ENCODE results near the gene RPH3AL. TPM values are rescaled to one million over a fixed set of nuclear protein-coding genes. Genes with fewer than 3 reads are reported as not detected.

The RPH3AL gene, protein sequence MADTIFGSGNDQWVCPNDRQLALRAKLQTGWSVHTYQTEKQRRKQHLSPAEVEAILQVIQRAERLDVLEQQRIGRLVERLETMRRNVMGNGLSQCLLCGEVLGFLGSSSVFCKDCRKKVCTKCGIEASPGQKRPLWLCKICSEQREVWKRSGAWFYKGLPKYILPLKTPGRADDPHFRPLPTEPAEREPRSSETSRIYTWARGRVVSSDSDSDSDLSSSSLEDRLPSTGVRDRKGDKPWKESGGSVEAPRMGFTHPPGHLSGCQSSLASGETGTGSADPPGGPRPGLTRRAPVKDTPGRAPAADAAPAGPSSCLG
- 10 to 100 TPM in 3 of 4 donors, 1 to 10 TPM in 1; 9.9 to 44.7 (median 21.5) TPM for total RNA-seq

DNA sequence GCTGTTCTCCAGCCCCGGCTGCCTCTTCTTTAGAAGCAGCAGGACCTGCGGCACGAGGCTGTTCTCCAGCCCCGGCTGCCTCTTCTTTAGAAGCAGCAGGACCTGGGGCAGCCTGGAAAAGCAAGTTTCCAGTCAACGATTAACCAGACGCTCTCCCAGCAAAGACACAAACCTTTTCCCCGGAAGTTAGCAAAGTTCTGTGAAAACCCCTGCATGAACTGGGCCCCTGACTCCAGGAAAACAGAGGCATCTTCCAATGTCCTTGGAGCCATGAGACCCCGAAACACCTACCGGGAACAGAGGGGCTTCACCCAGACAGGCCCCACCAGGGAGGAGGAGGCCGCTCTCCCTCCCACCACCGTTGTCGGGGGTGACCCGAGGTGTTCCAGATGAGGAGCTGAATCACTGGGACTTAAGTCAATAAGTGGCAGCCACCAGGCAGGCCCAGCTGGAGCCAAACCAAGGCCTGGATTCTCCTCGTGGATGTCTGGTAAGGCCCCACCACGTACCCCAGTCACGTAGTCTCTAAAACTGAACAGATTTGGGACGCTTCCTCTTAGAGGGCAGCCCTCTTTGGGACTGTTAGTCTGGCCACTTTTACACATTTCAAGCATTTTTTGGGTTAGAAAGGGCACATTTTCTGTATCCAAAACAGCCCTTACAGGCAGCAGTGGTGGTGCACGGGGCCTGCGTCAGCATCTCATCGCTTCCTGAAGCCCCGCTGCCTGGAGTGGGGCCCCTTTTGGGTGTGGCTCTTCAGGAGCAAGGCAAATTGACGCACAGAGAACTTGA is at the start of gene RPH3AL:
Gene RPH3AL (minus strand): TSS at position 387 of the 792 bp plus-strand sequence. CDS start 25,264 bp downstream, outside the sequence.
- no peak within 1 kb of the TSS for H3K4me3 ChIP-seq
- H3K27ac ChIP-seq, result peak within 1 kb of the TSS; percentile 60 to 79

DNA sequence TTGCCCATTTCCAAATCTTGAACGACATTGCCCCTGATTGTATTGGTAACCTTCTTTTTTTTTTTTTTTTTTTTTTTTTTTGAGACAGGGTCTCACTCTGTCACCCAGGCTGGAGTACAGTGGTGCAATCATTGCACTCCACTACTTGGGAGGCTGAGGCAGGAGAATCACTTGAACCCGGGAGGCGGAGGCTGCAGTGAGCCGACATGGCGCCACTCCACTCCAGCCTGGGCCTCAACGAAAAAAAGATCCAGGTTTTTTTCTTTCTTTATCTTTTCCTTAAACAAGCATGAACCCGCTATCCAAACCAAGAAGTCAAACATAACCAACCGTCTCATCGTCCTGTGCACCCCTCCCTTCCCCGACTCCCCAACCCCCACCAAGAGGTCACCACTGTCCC is 47.6 kb upstream of the RPH3AL start:
- H3K27ac ChIP-seq, result no peak overlapping the region
- H3K4me3 ChIP-seq, result no peak overlapping the region
- H3K27me3 ChIP-seq, result no peaks in the 10 kb centered on the region
- no peak for DNase-seq
- intact Hi-C loops (cut with DNase I; ENCODE audit: low total_unique reads), result no loop called here
- TF ChIP-seq, protein P1, sequence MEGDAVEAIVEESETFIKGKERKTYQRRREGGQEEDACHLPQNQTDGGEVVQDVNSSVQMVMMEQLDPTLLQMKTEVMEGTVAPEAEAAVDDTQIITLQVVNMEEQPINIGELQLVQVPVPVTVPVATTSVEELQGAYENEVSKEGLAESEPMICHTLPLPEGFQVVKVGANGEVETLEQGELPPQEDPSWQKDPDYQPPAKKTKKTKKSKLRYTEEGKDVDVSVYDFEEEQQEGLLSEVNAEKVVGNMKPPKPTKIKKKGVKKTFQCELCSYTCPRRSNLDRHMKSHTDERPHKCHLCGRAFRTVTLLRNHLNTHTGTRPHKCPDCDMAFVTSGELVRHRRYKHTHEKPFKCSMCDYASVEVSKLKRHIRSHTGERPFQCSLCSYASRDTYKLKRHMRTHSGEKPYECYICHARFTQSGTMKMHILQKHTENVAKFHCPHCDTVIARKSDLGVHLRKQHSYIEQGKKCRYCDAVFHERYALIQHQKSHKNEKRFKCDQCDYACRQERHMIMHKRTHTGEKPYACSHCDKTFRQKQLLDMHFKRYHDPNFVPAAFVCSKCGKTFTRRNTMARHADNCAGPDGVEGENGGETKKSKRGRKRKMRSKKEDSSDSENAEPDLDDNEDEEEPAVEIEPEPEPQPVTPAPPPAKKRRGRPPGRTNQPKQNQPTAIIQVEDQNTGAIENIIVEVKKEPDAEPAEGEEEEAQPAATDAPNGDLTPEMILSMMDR (IDR thresholded peaks at IDR 0.05), result no peak
- no peak for TF ChIP-seq POLR2A (IDR thresholded peaks at IDR 0.05)
- H3K4me1 ChIP-seq, result no peaks in the 10 kb centered on the region
- H3K36me3 ChIP-seq, result no peaks in the 10 kb centered on the region
- no peaks in the 10 kb centered on the region for H3K9me3 ChIP-seq

More for the DNA sequence above, at the start of gene RPH3AL:
- TF ChIP-seq, protein P1 (IDR thresholded peaks at IDR 0.05), result no peak
- TF ChIP-seq POLR2A (IDR thresholded peaks at IDR 0.05), result no peak
- Histone ChIP-seq H3K4me1 (no peaks in the 10 kb centered on the region), H3K27me3 (no peaks in the 10 kb centered on the region), H3K36me3 (no peaks in the 10 kb centered on the region), H3K9me3 (no peaks in the 10 kb centered on the region)
- intact Hi-C loops (cut with DNase I; ENCODE audit: low total_unique reads), result no loop called here
- no peak for DNase-seq

DNA sequence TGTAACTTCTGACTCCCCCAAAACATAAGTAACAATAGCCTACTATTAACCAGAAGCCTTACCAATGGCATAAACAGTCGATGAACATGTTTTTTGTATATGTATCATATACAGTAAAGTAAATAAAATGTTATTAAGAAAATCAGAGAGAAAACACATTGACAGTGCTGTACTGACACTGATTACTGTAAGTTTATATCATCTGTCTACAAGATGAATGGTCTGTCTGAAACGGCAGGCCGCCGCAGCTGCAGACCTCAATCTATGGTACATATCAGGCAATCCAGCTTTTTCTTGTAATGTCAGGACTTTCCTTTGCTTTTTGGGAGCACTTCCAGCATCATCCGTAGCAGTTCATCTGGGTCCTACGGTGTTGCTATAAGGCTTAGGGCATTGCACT is 44.2 kb upstream of the RPH3AL start:
- no peaks in the 10 kb centered on the region for H3K27me3 ChIP-seq

DNA sequence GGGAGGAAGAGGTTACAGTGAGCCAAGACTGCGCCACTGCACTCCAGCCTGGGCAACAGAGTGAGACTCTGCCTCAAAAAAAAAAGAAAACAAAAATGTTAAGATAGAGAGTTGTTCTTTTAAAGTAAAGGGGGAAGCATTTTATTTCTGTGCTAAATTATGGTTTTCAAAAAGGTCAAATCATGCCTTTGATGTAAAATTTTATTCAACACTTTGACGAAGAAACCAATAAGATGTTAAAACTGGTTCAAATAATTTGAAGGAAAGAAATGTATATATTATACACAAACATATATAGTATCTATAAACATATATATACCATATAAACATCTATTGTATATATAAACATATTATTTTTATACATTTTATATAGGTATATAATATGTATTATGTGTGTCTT is 43.4 kb upstream of the RPH3AL start:
- H3K36me3 ChIP-seq, result no peaks in the 10 kb centered on the region
- H3K27me3 ChIP-seq, result no peaks in the 10 kb centered on the region
- intact Hi-C loops (cut with DNase I; ENCODE audit: low total_unique reads), result no loop called here
- no peak overlapping the region for H3K4me3 ChIP-seq
- H3K9me3 ChIP-seq, result no peaks in the 10 kb centered on the region
- H3K27ac ChIP-seq, result no peak overlapping the region
- TF ChIP-seq POLR2A (IDR thresholded peaks at IDR 0.05), result no peak
- TF ChIP-seq, protein P1 (IDR thresholded peaks at IDR 0.05), result no peak
- no peaks in the 10 kb centered on the region for H3K4me1 ChIP-seq
- no peak for DNase-seq

More for the DNA sequence above, 44.2 kb upstream of the RPH3AL start:
- intact Hi-C loops (cut with DNase I; ENCODE audit: low total_unique reads), result no loop called here
- Histone ChIP-seq H3K4me3 (no peak overlapping the region), H3K36me3 (no peaks in the 10 kb centered on the region), H3K4me1 (no peaks in the 10 kb centered on the region), H3K9me3 (no peaks in the 10 kb centered on the region), H3K27ac (no peak overlapping the region)
- TF ChIP-seq, protein P1 (IDR thresholded peaks at IDR 0.05), result no peak
- TF ChIP-seq POLR2A (IDR thresholded peaks at IDR 0.05), result no peak
- DNase-seq, result no peak

DNA sequence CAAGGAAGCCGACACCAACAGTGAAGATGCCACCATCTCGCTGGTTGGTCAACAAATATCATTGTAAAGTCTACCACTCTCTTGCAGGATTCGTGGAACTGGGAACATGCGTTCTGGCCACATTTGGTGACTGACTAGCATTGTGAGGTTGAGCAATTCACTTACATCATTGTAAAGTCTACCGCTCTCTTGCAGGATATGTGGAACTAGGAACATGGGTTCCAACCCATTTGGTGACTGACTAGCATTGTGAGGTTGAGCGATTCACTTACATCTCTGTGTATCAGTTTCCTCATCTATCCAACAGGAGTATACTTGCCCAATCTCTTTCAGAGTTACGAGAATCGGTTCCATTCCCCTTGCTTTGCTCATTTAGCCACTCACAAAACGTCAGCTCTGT is 42.6 kb upstream of the RPH3AL start:
- Histone ChIP-seq H3K36me3 (no peaks in the 10 kb centered on the region), H3K4me3 (no peak overlapping the region), H3K9me3 (no peaks in the 10 kb centered on the region), H3K27me3 (no peaks in the 10 kb centered on the region), H3K27ac (no peak overlapping the region), H3K4me1 (no peaks in the 10 kb centered on the region)
- DNase-seq, result no peak
- TF ChIP-seq, protein P1 (IDR thresholded peaks at IDR 0.05), result no peak
- no peak for TF ChIP-seq POLR2A (IDR thresholded peaks at IDR 0.05)
- intact Hi-C loops (cut with DNase I; ENCODE audit: low total_unique reads), result no loop called here
